Heart left ventricle (tissue), 13 donors: ENCODE results near the gene SORCS2.

Source experiments
- POLR2A ChIP-seq, 2 donors: fragments of 450-650 bp; IDR thresholded peaks; one replicate each; pipeline ENCODE4 v1.6.1; 2017; ENCODE audit warnings: antibody characterized with exemption in 2 of 2, mild to moderate bottlenecking in 2 of 2, moderate library complexity in 2 of 2
- TF ChIP-seq, protein P1 (sequence below), 12 donors: fragments of 200-600 bp; sonication (generic) in 4 of 12; IDR thresholded peaks; one replicate each; pipeline versions ENCODE4 v1.5.0 to v1.8.0; 2018 to 2022; ENCODE audit warnings: antibody characterized with exemption in 12 of 12, mild to moderate bottlenecking in 5 of 12
- donor health status: ischemic (EF 13 %, LVEDD 7.1; RV severe dilation, severe dysfunction).
- donor health status: DM: no; HTN: yes; CAD: no.
- donor health status: DM: no; HTN: no; CAD: no.
- donor health status: ischemic (EF 25% LVEDD 6.9; RV normal size, moderate dysfunction).
- donor health status: ischemic (EF 25% LVEDD 5.7; RV mildly dilated, moderate dysfunction).
- donor health status: ischemic (EF 35%, LVEDD 5.7; RV mildly dilated, moderate dysfunction).
- donor health status: nonischemic (EF 11% LVEDD 7.7; RV severe dilation, severe dysfunction).
- donor health status: DM: yes; HTN: yes; CAD: no.
- donor health status: PGD.
- donor health status: ischemic (EF 29% LVEDD 5.4; RV normal size, mild dysfunction).
- donor health status: nonischemic (EF 23%, LVEDD 6.1; RV moderate dilation, normal function).

DNA sequence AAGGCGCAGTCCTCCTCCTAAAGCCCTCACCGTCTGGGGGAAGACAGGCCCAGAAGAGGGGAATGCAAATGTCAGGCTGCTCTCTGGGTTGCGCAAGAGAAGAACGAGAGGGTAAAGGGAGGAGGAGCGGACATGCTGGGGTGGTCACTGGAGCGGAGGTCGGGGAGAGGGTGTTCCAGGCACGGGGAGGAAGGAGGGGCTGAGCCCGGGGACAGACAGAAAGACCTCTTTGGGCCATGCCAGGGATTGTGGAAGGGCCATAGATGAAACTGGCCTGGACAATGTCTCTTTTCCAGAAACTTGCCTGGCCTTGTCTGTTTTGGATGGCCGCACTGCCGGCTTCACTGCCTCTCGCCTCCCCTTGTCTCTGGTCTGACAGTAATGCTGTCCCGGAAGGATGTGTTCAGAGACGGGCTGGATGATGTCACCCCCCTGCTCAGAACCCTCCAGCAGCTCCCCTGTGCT, 121.0 kb downstream of the SORCS2 start:
- no peak for TF ChIP-seq POLR2A (IDR thresholded peaks at IDR 0.05)
- TF ChIP-seq, protein P1, sequence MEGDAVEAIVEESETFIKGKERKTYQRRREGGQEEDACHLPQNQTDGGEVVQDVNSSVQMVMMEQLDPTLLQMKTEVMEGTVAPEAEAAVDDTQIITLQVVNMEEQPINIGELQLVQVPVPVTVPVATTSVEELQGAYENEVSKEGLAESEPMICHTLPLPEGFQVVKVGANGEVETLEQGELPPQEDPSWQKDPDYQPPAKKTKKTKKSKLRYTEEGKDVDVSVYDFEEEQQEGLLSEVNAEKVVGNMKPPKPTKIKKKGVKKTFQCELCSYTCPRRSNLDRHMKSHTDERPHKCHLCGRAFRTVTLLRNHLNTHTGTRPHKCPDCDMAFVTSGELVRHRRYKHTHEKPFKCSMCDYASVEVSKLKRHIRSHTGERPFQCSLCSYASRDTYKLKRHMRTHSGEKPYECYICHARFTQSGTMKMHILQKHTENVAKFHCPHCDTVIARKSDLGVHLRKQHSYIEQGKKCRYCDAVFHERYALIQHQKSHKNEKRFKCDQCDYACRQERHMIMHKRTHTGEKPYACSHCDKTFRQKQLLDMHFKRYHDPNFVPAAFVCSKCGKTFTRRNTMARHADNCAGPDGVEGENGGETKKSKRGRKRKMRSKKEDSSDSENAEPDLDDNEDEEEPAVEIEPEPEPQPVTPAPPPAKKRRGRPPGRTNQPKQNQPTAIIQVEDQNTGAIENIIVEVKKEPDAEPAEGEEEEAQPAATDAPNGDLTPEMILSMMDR (IDR thresholded peaks at IDR 0.05) = no peak
